GM19324 (cell line): ENCODE results near the gene CFL2.
"Not testable (repeated sequence)": the region's sequence is repeated elsewhere in the genome, so short reads cannot be mapped to it uniquely, and the experiment has no call there.

ENCODE experiments used
- ATAC-seq: cut with Tn5 transposase; IDR thresholded peaks from one replicate; pipeline ENCODE4 v1.9.1; 2021; ENCODE audit warnings: mild to moderate bottlenecking, moderate library complexity; ENCODE audit not compliant: unreplicated experiment, low FRiP score

The CFL2 gene

DNA sequence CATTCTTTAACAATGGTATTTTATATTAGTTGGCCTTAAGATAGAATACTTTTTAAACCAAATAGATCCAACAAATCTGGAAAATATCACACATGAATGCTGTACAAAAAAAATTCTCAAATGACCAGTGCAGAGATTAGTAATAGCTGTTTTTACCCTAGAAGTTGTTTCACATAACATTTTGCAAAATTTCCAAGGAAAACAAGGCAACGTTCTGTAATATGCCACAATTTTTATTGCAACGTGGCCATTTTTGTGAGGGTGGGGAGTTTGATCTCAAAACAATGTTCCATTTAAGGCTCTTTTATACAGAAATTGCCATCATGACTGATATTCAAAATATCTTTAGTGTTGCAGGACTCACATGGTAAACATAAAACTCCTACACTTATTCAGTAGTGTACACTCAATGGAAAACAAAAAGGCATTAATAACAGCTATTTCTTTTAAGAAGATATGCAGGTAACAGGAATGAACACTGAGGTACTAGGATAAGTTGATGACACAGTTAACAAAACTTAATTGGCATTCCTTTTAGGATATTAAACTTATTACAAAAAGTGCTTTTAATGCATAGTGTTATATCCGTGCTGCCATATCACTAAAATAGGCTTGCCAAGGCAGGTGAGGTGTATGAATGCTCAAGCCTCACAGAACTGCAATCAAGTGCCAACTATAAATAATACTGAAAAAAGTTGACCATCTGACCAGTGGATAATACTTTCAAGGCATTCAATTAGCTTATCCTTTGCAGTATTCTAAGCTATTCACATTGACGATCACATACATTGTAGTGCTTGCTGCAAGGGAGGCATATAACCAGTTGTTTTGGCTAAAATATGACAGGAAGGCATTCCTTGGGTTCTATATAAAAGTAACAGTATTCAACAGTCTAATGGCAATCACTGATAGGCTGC is 2.3 kb downstream of the CFL2 start:
- ATAC-seq, result no peak

- ATAC-seq, result no peak
These were observed 3.2 kb downstream of the CFL2 start for GRCh38 chr14:34711169-34711568.

DNA sequence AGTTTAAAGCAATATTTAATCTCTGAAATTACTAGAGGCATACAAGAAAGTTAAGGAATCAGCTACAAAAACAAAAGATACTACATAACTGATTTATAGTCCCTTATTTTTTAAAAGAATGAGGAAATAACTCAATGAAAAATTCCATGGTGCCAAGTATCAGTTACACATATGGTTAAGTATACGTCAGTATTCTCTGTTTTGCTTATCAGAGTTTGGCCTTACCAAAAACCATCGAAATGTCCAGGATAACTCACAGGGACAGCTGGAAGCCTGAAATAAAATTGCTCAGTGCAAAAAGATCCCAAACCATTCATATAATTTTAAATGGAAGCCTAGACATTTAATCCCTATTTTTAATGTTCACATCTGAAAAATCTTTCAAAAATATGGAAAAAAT is 3.6 kb downstream of the CFL2 start:
- ATAC-seq, result no peak

DNA sequence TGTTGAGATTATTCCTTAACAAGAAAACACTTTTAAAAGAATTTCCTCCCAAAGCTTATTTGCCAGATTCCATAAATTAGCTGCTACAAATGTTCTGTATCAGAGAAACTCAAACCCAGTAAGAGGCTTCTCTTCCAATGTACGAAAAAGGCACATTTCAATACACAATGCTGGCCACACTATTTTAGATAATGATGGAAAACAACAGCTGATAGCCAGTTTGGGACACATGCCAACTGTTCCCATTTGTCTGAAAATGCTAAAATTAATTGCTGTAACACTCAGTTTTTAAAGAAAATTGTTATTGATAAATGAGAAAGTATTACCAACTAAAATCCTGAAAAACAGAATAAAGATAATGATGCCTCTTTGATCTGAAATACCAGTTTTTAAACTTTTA is 4.4 kb downstream of the CFL2 start:
- ATAC-seq, result no peak

DNA sequence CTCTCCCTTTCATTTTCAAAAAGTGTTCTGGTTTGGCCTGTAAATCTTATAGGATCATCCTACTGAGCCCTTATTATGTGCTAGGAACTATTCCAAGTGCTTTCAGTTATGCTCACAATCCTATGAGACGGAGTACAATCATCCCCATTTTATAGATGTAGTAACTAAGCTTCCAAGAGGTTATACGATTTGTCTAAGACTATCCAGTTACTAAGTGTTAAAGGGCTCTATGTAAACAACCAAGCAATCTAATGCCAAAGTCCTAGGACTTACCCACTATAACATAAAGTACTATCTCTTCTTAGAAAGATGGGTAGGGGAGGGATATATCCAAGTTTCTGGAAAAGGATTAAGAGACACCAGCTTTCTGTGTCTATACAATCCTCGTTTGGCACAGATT is 6.7 kb downstream of the CFL2 start:
- ATAC-seq, result no peak

GRCh38 chr14:34701808-34702207 is 12.6 kb downstream of the CFL2 start:
- ATAC-seq, result no peak

- ATAC-seq, result no peak
These were observed 13.7 kb downstream of the CFL2 start for GRCh38 chr14:34700622-34701130.

- ATAC-seq, result no peak
These were observed 14.3 kb downstream of the CFL2 start for GRCh38 chr14:34699873-34700621.

DNA sequence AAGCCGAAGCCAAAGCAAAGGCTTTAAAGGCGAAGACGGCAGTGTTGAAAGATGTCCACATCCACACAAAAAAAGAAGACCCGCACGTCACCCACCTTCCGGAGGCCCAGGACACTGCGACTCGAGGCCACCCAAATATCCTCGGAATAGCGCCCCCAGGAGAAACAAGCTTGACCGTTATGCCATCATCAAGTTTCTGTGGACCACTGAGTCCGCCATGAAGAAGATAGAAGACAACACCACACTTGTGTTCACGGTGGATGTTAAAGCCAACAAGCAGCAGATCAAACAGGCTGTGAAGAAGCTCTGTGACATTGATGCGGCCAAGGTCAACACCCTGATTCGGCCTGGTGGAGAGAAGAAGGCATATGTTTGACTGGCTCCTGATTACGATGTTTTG is 20.2 kb downstream of the CFL2 start:
- ATAC-seq, result not testable (repeated sequence)

DNA sequence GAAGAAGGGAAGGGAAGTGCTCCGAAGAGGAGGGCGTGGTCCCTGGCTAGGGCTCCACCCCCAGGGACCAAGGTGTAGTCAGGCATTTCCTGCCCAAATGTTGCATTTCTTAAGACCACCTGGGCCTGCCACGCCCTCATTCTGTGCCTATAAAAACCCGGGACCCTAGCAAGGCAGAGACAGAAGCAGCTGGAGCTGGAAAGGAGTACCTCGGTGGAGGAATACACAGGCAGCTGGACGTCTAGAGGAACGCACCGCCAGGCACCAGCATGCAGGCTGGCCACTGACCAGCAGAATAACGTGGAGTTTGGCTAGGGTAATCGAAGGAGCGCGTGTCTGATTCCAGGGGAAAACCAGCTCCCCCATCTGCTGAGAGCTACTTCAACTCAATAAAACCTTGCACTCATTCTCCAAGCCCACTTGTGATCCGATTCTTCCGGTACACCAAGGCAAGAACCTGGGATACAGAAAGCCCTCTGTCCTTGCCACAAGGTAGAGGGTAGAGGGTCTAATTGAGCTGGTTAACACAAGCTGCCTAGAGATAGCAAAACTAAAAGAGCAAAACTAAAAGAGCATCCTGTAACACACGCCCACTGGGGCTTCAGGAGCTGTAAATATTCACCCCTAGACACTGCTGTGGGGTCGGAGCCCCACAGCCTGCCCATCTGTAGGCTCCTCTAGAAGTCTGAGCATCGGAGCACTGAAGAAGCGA is 21.0 kb downstream of the CFL2 start:
- ATAC-seq, result no peak

- no peak for ATAC-seq
These were observed 21.5 kb downstream of the CFL2 start for GRCh38 chr14:34692898-34693227.

GRCh38 chr14:34692348-34692747 is 22.0 kb downstream of the CFL2 start:
- ATAC-seq, result no peak

- no peak for ATAC-seq
These were observed 23.2 kb downstream of the CFL2 start for GRCh38 chr14:34691206-34691605.

- ATAC-seq, result no peak
These were observed 25.8 kb downstream of the CFL2 start for GRCh38 chr14:34688470-34689206.

DNA sequence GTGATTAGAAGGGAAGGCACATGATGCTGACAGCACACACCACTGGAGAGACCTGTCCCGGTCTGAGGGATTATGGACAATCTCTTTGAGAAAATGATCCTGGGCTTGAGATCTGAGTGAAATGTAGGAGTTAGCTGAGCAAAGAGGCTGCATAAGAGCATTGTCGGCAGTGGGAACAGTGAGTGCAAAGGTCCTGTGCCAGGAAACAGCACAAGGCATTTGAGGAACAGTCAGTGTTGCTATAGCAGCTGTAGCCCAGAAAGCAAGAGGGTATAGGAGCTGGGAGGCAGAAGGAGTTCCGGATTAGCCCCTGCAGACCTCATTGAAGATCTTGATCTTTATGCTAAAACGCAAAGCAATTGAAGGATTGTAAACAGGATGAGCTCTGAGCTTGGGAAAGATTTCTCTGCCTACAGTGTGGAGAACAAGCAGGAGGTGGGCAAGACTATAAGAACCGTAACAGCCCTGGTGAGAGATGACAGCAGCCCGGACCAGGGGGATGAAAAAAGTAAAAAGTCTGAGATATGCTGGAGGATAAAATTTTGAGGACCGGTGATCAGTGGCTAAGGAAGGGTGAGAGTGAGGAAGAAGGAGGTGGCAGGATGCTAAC is 28.5 kb downstream of the CFL2 start:
- no peak for ATAC-seq

- no peak for ATAC-seq
These were observed 29.8 kb downstream of the CFL2 start for GRCh38 chr14:34684578-34684977.

GRCh38 chr14:34682787-34683321 is 31.5 kb downstream of the CFL2 start:
- ATAC-seq, result no peak

- no peak for ATAC-seq
These were observed 33.5 kb downstream of the CFL2 start for GRCh38 chr14:34680806-34681479.

DNA sequence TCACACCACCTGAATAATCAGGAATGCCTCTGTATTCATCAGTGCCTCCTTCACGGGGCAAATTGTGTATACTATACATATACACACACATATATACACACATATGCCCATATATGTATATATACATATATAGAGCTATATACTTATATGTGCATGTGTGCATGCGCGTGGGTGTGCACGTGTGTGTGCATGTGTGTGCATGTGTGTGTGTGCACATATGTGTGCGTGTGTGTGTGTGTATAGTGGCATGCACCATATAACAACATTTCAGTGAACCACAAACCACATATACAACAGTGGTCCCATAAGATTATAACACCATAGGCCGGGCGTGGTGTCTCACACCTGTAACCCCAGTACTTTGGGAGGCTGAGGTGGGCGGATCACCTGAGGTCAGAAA is 35.7 kb downstream of the CFL2 start:
- no peak for ATAC-seq
